Right lobe of liver (tissue), 4 donors: ENCODE measurements around the gene TRIM38.

Source experiments
- CTCF ChIP-seq, 4 donors: fragments of 200-600 bp in 3 of 4; fragments of 450-650 bp in 1 of 4; IDR thresholded peaks; one replicate each; pipeline versions ENCODE4 v1.5.1 to v1.8.0; 2016 to 2022; ENCODE audit warnings: antibody characterized with exemption in 4 of 4, mild to moderate bottlenecking in 2 of 4
- POLR2A ChIP-seq: fragments of 450-650 bp; IDR thresholded peaks from one replicate; pipeline ENCODE4 v1.6.1; 2017; ENCODE audit warnings: antibody characterized with exemption, mild to moderate bottlenecking
- donor health status: DM: no; HTN: no; CAD: no.
- donor health status: DM: no; HTN: no; CAD: no.
- donor health status: DM: no; HTN: yes; CAD: no.

DNA sequence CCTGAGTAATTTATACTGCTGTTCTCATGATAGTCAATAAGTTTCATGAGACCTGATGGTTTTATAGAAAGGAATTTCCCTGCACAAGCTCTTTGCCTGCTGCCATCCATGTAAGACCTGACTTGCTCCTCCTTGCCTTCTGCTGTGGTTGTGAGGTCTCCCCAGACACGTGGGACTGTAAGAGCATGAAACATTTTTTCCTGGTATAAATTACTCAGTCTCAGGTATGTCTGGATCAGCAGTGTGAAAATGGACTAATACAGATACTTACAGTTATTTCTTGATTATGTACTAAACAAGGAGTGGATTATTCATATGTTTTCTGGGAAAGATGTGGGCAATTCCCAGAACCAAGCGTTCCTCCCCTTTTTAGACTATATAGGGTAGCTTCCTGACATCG is 1.9 kb upstream of the TRIM38 start:
- TF ChIP-seq POLR2A (no peak), CTCF (IDR thresholded peaks at IDR 0.05) (no peak)
